Measurements from ENCODE around the gene PRM1. TPM values are rescaled to one million over a fixed set of nuclear protein-coding genes. Genes with fewer than 3 reads are reported as not detected.

PRM1 gene
- total RNA-seq, 1 experiment from 2014 or later, result not detected

DNA sequence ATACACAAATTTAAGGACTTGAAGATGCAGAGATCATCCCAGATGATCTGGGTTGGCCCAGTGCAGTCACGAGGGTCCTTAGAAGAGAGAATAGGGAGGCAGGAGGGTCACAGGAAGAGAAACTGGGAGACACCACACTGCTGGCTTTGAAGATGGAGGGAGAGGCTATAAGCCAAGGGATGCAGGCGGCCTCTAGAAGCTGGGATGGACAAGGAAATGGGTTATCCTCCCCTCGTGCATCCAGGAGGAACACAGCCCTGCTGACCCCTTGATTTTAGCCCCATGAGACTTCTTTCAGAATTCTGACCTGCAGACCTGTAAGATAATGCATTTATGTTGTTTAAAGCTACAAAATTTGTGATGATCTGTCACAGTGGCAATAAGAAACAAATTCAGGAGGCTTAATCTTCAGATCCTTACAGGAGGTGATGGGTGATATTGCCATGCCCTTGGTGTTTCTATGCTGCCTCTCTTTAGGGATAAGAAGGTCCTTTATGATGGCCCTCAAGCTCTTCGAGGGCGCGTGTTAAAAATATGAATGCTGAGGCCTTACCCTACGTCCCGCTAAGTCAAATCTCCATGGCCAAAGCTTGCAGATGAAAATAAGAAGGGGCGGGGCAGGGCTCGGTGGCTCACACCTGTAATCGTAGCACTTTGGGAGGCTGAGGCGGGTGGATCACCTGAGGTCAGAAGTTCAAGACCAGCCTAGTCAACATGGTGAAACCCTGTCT is 3.4 kb downstream of the PRM1 start:
- no peak for DNase-seq (ENCODE audit: low spot score)
- no peaks in the 10 kb centered on the region for H3K36me3 ChIP-seq (ENCODE audit: insufficient read depth, low read length, poor library complexity, severe bottlenecking)
- ChIA-PET POLR2A (ENCODE audit: low non-redundant PET) (no interaction called here), CTCF (no interaction called here)
- no peak overlapping the region for H3K27ac ChIP-seq (ENCODE audit: low read depth, low read length, poor library complexity, severe bottlenecking)
- no peak overlapping the region for H3K4me3 ChIP-seq (ENCODE audit: low read depth, low read length, poor library complexity, severe bottlenecking)
- TF ChIP-seq EZH2 (IDR thresholded peaks at IDR 0.05; ENCODE audit: borderline replicate concordance, low read depth, low read length, poor library complexity, severe bottlenecking), result no peak
- TF ChIP-seq, protein P1, sequence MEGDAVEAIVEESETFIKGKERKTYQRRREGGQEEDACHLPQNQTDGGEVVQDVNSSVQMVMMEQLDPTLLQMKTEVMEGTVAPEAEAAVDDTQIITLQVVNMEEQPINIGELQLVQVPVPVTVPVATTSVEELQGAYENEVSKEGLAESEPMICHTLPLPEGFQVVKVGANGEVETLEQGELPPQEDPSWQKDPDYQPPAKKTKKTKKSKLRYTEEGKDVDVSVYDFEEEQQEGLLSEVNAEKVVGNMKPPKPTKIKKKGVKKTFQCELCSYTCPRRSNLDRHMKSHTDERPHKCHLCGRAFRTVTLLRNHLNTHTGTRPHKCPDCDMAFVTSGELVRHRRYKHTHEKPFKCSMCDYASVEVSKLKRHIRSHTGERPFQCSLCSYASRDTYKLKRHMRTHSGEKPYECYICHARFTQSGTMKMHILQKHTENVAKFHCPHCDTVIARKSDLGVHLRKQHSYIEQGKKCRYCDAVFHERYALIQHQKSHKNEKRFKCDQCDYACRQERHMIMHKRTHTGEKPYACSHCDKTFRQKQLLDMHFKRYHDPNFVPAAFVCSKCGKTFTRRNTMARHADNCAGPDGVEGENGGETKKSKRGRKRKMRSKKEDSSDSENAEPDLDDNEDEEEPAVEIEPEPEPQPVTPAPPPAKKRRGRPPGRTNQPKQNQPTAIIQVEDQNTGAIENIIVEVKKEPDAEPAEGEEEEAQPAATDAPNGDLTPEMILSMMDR (conservative IDR thresholded peaks at IDR 0.05; ENCODE audit: low read depth, low read length), result no peak
- BruUV-seq (replicated peaks), result no TSS peak
- intact Hi-C loops (cut with micrococcal nuclease; ENCODE audit: unreplicated experiment), result no loop called here
- H3K9me3 ChIP-seq (ENCODE audit: low read depth, low read length, poor library complexity, severe bottlenecking), result no peaks in the 10 kb centered on the region
- no peaks in the 10 kb centered on the region for H3K27me3 ChIP-seq (replicated peaks; ENCODE audit: insufficient read depth, low read depth, low read length, poor library complexity)
- H3K4me1 ChIP-seq (ENCODE audit: insufficient read depth, low read length, poor library complexity, severe bottlenecking), result no peaks in the 10 kb centered on the region

DNA sequence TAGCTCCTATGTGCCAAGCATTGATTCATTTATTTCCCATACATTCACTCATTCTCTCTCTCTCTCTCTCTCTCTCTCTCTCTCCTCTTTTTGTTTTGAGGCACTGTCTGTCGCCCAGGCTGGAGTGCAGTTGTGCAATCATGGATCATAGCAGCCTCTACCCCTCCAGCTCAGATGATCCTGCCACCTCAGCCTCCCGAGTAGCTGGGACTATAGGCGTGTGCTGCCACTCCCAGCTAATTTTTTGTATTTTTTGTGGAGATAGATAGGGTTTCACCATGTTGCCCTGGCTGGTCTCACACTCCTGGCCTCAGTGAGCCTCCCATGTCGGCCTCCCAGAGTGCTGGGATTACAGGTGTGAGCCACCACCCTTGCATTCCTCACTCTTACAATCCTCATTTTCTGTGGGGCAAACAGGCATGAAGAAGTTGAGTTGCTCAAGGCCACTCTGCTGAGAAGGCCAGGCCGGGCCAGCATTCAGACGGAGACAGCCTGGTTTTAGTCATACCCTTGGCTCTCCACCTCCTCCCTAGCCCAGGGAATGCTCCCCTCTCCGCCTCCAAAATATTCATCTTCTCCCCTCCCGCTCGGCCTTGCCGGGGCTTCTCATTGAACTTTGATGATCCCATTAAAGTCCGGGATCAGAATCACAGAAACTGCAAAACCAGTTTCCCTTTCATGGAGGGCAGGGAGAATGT is 4.1 kb downstream of the PRM1 start:
- no peaks in the 10 kb centered on the region for H3K36me3 ChIP-seq (ENCODE audit: insufficient read depth, low read length, poor library complexity, severe bottlenecking)
- intact Hi-C loops (cut with micrococcal nuclease; ENCODE audit: unreplicated experiment), result no loop called here
- TF ChIP-seq, protein P1 (conservative IDR thresholded peaks at IDR 0.05; ENCODE audit: low read depth, low read length), result no peak
- no peak for TF ChIP-seq EZH2 (IDR thresholded peaks at IDR 0.05; ENCODE audit: borderline replicate concordance, low read depth, low read length, poor library complexity, severe bottlenecking)
- BruUV-seq (replicated peaks), result no TSS peak
- no peaks in the 10 kb centered on the region for H3K9me3 ChIP-seq (ENCODE audit: low read depth, low read length, poor library complexity, severe bottlenecking)
- POLR2A ChIA-PET (ENCODE audit: low non-redundant PET), result no interaction called here
- H3K4me1 ChIP-seq (ENCODE audit: insufficient read depth, low read length, poor library complexity, severe bottlenecking), result no peaks in the 10 kb centered on the region
- no peak overlapping the region for H3K4me3 ChIP-seq (ENCODE audit: low read depth, low read length, poor library complexity, severe bottlenecking)
- CTCF ChIA-PET, result no interaction called here
- H3K27me3 ChIP-seq (replicated peaks; ENCODE audit: insufficient read depth, low read depth, low read length, poor library complexity), result no peaks in the 10 kb centered on the region
- no peak overlapping the region for H3K27ac ChIP-seq (ENCODE audit: low read depth, low read length, poor library complexity, severe bottlenecking)
- DNase-seq (ENCODE audit: low spot score), result no peak

DNA sequence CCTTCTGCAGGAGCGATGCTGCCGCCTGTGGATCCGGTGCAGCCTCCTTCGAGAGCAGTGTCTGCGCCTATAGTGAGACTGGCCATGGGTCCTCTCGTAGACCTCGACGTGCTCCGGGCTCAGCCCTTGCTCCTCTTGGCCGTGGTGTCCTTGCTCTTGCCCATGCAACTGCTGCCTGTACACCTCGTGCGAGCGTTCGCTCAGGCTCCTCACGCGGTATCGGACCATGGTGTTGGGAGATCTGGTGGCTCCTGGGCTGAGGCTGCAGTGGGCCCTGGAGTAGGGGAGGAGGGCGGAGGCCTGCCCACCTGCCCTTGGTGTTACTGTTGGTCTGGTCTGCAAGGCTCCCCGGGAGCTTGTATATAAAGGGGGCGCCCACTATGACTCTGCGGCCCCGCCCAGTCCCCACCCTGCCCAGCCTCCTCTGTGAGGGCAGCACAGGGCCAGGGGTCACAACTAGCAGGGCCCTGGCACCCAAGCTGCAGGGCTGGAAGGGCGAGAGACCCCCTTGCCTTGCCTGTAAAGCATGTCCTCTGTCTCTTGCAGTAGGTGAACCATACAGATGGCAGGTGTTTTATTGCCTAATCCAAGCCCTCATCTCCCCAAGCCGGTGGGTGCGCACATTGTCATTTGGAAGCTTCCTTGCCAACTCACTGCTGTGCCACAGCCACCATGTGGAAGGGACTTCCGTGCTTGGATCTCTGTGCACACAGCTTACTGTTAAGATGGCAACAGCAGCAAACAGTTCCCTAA is 4.8 kb downstream of the PRM1 start, which contains the start of gene PRM2:
Gene PRM2, minus strand, starts transcription at position 338 of the 753 bp plus-strand sequence. Its CDS starts 110 bp downstream, at position 228.
- no peaks in the 10 kb centered on the region for H3K9me3 ChIP-seq (ENCODE audit: low read depth, low read length, poor library complexity, severe bottlenecking)
- intact Hi-C loops (cut with micrococcal nuclease; ENCODE audit: unreplicated experiment), result no loop called here
- CTCF ChIA-PET, result no interaction called here
- H3K27me3 ChIP-seq (replicated peaks; ENCODE audit: insufficient read depth, low read depth, low read length, poor library complexity), result no peaks in the 10 kb centered on the region
- POLR2A ChIA-PET (ENCODE audit: low non-redundant PET), result no interaction called here
- H3K36me3 ChIP-seq (ENCODE audit: insufficient read depth, low read length, poor library complexity, severe bottlenecking), result no peaks in the 10 kb centered on the region
- DNase-seq (ENCODE audit: low spot score), result no peak
- BruUV-seq (replicated peaks), result no TSS peak
- no peak within 1 kb of the TSS for H3K4me3 ChIP-seq (ENCODE audit: low read depth, low read length, poor library complexity, severe bottlenecking)
- TF ChIP-seq, protein P1 (conservative IDR thresholded peaks at IDR 0.05; ENCODE audit: low read depth, low read length), result no peak
- TF ChIP-seq EZH2 (IDR thresholded peaks at IDR 0.05; ENCODE audit: borderline replicate concordance, low read depth, low read length, poor library complexity, severe bottlenecking), result no peak
- H3K27ac ChIP-seq (ENCODE audit: low read depth, low read length, poor library complexity, severe bottlenecking), result no peak within 1 kb of the TSS
- no peaks in the 10 kb centered on the region for H3K4me1 ChIP-seq (ENCODE audit: insufficient read depth, low read length, poor library complexity, severe bottlenecking)
